ENCODE results near the gene PRDM16. TPM values are rescaled to one million over a fixed set of nuclear protein-coding genes. Genes with fewer than 3 reads are reported as not detected.
A peak's percentile ranks its signal among the peaks of the same experiment; 100 is the strongest.

PRDM16 gene
- total and polyA plus RNA-seq, 2 of the 13 experiments (the other 11 are each of a cell fraction or from before 2014, with no cell fraction given): 0.15 to 0.81 TPM

GRCh38 chr1:3273447-3273846, 204.4 kb downstream of the PRDM16 start:
- no peak overlapping the region for H2AFZ ChIP-seq (ENCODE audit: low read length)
- no peaks in the 10 kb centered on the region for H3K9me3 ChIP-seq (ENCODE audit: low read length)
- POLR2A ChIA-PET: no interaction called here
- in situ Hi-C loops (cut with HindIII; ENCODE audit: extremely low pct_ligation_motif_present, low pct_unique_long_range_greater_than_20kb) (no loop called here), intact Hi-C loops (cut with micrococcal nuclease; ENCODE audit: unreplicated experiment) (no loop called here)
- peaks cover 1 to 23% of the 10 kb centered on the region in 2 experiments; a peak in 3 of 5 replicates for H3K27me3 ChIP-seq (ENCODE audit: control insufficient read depth in 1 of 2, insufficient read depth in 2 of 2, low read length in 2 of 2)
- H3K79me2 ChIP-seq (ENCODE audit: insufficient read depth, low read length): no peaks in the 10 kb centered on the region
- FAIRE-seq (no peak), ATAC-seq (no peak), DNase-seq (ENCODE audit: low spot score) (no peak)
- no peak overlapping the region for H3K4me3 ChIP-seq (replicated peaks in 1 of 3; ENCODE audit: insufficient read depth in 1 of 3, low read depth in 2 of 3, low read length in 3 of 3)
- CTCF ChIA-PET (ENCODE audit: low intra/inter-chr PET ratio, low total read pairs): no interaction called here
- peaks cover 23% of the 10 kb centered on the region; the same call in 1 of the 2 replicates for H3K4me1 ChIP-seq (ENCODE audit: insufficient read depth, low read length)
- no peaks in the 10 kb centered on the region for H4K20me1 ChIP-seq (ENCODE audit: insufficient read depth, low read length)
- no peaks in the 10 kb centered on the region for H3K36me3 ChIP-seq (replicated peaks in 1 of 2; ENCODE audit: control insufficient read depth in 1 of 2, insufficient read depth in 2 of 2, low read length in 2 of 2)
- TF ChIP-seq MNT (IDR thresholded peaks at IDR 0.05) (peak; percentile 76), ZNF503 (CRISPR knock-in tag; IDR thresholded peaks at IDR 0.05) (no peak), PRPF4 (IDR thresholded peaks at IDR 0.05; ENCODE audit: low read depth, low read length, poor library complexity, severe bottlenecking) (no peak)
- H3K27ac ChIP-seq (ENCODE audit: extremely low read length, insufficient read depth, low read length): no peak overlapping the region
- BruUV-seq (replicated peaks): no TSS peak
- H3K9ac ChIP-seq (ENCODE audit: insufficient read depth, low read depth, low read length): no peak overlapping the region
- no peak overlapping the region for H3K4me2 ChIP-seq (ENCODE audit: low read depth, low read length)
- WGBS (ENCODE audit: low lambda C conversion rate): 89% methylated on average over 4 of the region's 4 CpGs

GRCh38 chr1:3274972-3275371, 206.0 kb downstream of the PRDM16 start:
- H3K4me2 ChIP-seq (ENCODE audit: low read depth, low read length): no peak overlapping the region
- in situ Hi-C loops (cut with HindIII; ENCODE audit: extremely low pct_ligation_motif_present, low pct_unique_long_range_greater_than_20kb) (loop anchor here (25.0 kb wide), 1 partner anchor 213 kb away; the partner anchor contains the start of gene PRDM16), intact Hi-C loops (cut with micrococcal nuclease; ENCODE audit: unreplicated experiment) (no loop called here)
- no peak overlapping the region for H3K9ac ChIP-seq (ENCODE audit: insufficient read depth, low read depth, low read length)
- no peaks in the 10 kb centered on the region for H3K79me2 ChIP-seq (ENCODE audit: insufficient read depth, low read length)
- no peaks in the 10 kb centered on the region for H3K36me3 ChIP-seq (replicated peaks in 1 of 2; ENCODE audit: control insufficient read depth in 1 of 2, insufficient read depth in 2 of 2, low read length in 2 of 2)
- no peaks in the 10 kb centered on the region for H3K9me3 ChIP-seq (ENCODE audit: low read length)
- POLR2A ChIA-PET: no interaction called here
- no peak overlapping the region for H3K4me3 ChIP-seq (replicated peaks in 1 of 3; ENCODE audit: insufficient read depth in 1 of 3, low read depth in 2 of 3, low read length in 3 of 3)
- 63% methylated on average over 10 of the region's 12 CpGs for WGBS (ENCODE audit: low lambda C conversion rate)
- BruUV-seq (replicated peaks): no TSS peak
- ATAC-seq (no peak), DNase-seq (ENCODE audit: low spot score) (no peak), FAIRE-seq (no peak)
- CTCF ChIA-PET (ENCODE audit: low intra/inter-chr PET ratio, low total read pairs): no interaction called here
- H4K20me1 ChIP-seq (ENCODE audit: insufficient read depth, low read length): no peaks in the 10 kb centered on the region
- peaks cover 1 to 23% of the 10 kb centered on the region in 2 experiments; a peak in 3 of 5 replicates for H3K27me3 ChIP-seq (ENCODE audit: control insufficient read depth in 1 of 2, insufficient read depth in 2 of 2, low read length in 2 of 2)
- no peak overlapping the region for H3K27ac ChIP-seq (ENCODE audit: extremely low read length, insufficient read depth, low read length)
- H2AFZ ChIP-seq (ENCODE audit: low read length): no peak overlapping the region
- H3K4me1 ChIP-seq (ENCODE audit: insufficient read depth, low read length): peaks cover 23% of the 10 kb centered on the region; the same call in 1 of the 2 replicates
- TF ChIP-seq ZFP62 (CRISPR knock-in tag; IDR thresholded peaks at IDR 0.05) (no peak), ZNF10 (CRISPR knock-in tag; IDR thresholded peaks at IDR 0.05; ENCODE audit: borderline replicate concordance, low read depth) (no peak), ZNF234 (CRISPR knock-in tag; conservative IDR thresholded peaks at IDR 0.05) (no peak), ZNF383 (CRISPR knock-in tag; IDR thresholded peaks at IDR 0.05; ENCODE audit: borderline replicate concordance) (no peak), CEBPZ (IDR thresholded peaks at IDR 0.05; ENCODE audit: low read length) (no peak), HES4 (CRISPR knock-in tag; IDR thresholded peaks at IDR 0.05; ENCODE audit: borderline replicate concordance) (no peak), SALL1 (CRISPR knock-in tag; IDR thresholded peaks at IDR 0.05) (no peak), CENPT (CRISPR knock-in tag; IDR thresholded peaks at IDR 0.05; ENCODE audit: low read depth) (no peak), ZMYM4 (CRISPR knock-in tag; IDR thresholded peaks at IDR 0.05) (no peak), KLF9 (CRISPR knock-in tag; IDR thresholded peaks at IDR 0.05; ENCODE audit: low read depth) (no peak)
